Loucy (cell line): ENCODE measurements around the gene CDX2.

Source experiments
- H2AFZ ChIP-seq: fragments of 200-600 bp; sonication (generic); 2 replicates; pipeline ENCODE4 v1.6.0; 2016; ENCODE audit warnings: antibody characterized with exemption, mild to moderate bottlenecking, low read length, moderate library complexity
- H3F3A ChIP-seq: fragments of 200-600 bp; 2 replicates; pipeline ENCODE4 v1.6.0; 2016; ENCODE audit warnings: antibody characterized with exemption, low read depth, mild to moderate bottlenecking
- H3K27me3 ChIP-seq: fragments of 200-600 bp; sonication (generic); 2 replicates; pipeline ENCODE4 v1.6.1; 2014; ENCODE audit warnings: low read length, mild to moderate bottlenecking; ENCODE audit not compliant: insufficient read depth, poor library complexity, severe bottlenecking
- H3K36me3 ChIP-seq: fragments of 200-600 bp; sonication (generic); 2 replicates; pipeline ENCODE4 v1.6.1; 2016; ENCODE audit warnings: low read length; ENCODE audit not compliant: insufficient read depth
- H3K4me1 ChIP-seq: fragments of 200-600 bp; sonication (generic); 2 replicates; pipeline ENCODE4 v1.5.1; 2014; ENCODE audit warnings: low read length, mild to moderate bottlenecking; ENCODE audit not compliant: insufficient read depth, poor library complexity, severe bottlenecking
- H3K4me2 ChIP-seq: fragments of 200-600 bp; sonication (generic); 2 replicates; pipeline ENCODE4 v1.6.0; 2014; ENCODE audit warnings: antibody characterized with exemption, low read length, low read depth, mild to moderate bottlenecking; ENCODE audit not compliant: poor library complexity, severe bottlenecking
- H3K4me3 ChIP-seq: fragments of 200-600 bp; sonication (generic); 2 replicates; pipeline ENCODE4 v1.5.1; 2014; ENCODE audit warnings: low read length, mild to moderate bottlenecking, mixed read lengths; ENCODE audit not compliant: poor library complexity, severe bottlenecking
- H3K79me2 ChIP-seq: fragments of 200-600 bp; sonication (generic); 2 replicates; pipeline ENCODE4 v1.6.1; 2014; ENCODE audit warnings: low read length; ENCODE audit not compliant: insufficient read depth
- H3K9ac ChIP-seq: fragments of 200-600 bp; sonication (generic); 2 replicates; pipeline ENCODE4 v1.6.0; 2014; ENCODE audit warnings: mild to moderate bottlenecking, low read depth, low read length, moderate library complexity; ENCODE audit not compliant: poor library complexity, severe bottlenecking
- H3K9me2 ChIP-seq: fragments of 200-600 bp; sonication (generic); replicated peaks from 2 replicates; pipeline ENCODE4 v1.6.1; 2016; ENCODE audit warnings: low read depth, low read length, mixed read lengths
- H3K9me3 ChIP-seq: fragments of 200-600 bp; sonication (generic); 2 replicates; pipeline ENCODE4 v1.6.1; 2014; ENCODE audit warnings: mild to moderate bottlenecking, antibody characterized with exemption, low read length, low read depth; ENCODE audit not compliant: insufficient read depth
- H4K20me1 ChIP-seq: fragments of 200-600 bp; sonication (generic); 2 replicates; pipeline ENCODE4 v1.6.0; 2014; ENCODE audit warnings: antibody characterized with exemption, low read length, mild to moderate bottlenecking; ENCODE audit not compliant: insufficient read depth, poor library complexity, severe bottlenecking
- CTCF ChIP-seq: fragments of 200-600 bp; sonication (generic); conservative IDR thresholded peaks from 2 replicates; pipeline ENCODE4 v1.5.1; 2014; ENCODE audit warnings: mild to moderate bottlenecking, antibody characterized with exemption, low read length
- EZH2phosphoT487 ChIP-seq: fragments of 200-600 bp; IDR thresholded peaks from 2 replicates; pipeline ENCODE4 v1.6.1; 2018; ENCODE audit warnings: antibody characterized with exemption, mild to moderate bottlenecking, moderate library complexity, borderline replicate concordance

The CDX2 gene

DNA sequence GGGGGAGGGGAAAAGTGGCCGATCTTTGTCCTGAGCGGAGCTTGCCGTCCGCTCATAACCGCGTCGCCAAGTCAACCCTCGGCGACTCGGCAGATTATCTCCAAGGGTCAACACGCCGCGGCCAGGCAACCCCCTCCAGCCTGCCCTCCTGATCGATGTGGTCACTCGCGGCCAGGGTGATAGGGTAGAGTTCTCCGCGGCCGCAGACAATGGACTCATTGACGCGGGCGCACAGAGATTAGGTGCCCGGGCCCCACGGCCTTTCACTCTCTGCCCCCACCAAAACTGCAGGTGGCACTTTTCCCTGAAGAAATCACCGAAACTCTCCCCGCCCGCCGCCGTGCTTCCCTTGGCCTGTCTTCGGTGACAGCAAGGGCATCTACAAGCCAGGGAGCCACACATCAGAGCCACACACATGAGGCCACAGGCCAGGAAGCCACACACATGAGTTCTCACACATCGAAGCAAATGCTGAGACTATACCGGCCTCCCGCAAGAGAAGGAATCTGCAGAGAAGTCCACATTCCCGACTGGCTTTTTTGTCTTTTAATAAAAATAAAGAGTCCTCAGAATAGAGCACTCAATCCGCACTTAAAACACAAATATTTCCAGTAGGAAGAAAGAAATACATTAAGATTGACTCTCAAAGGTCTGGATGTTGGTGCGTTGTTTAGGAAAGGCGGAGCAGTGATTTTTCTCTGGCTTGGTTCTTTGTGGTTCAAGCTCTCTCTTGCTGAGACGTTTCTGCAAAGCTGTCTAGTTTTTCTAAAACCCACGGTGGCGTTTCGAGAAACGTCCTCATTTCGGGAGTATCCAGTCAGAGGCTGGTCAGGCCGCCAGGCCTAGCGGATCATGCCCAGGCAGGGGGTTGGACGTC, 50.8 kb downstream of the CDX2 start:
- no peak for TF ChIP-seq EZH2phosphoT487
- TF ChIP-seq CTCF = no peak
- Histone ChIP-seq H3K27me3 (peaks cover 7% of the 10 kb centered on the region), H3K4me2 (no peak overlapping the region)

GRCh38 chr13:27917121-27917947, 51.8 kb downstream of the CDX2 start:
- H3K4me1 ChIP-seq = no peaks in the 10 kb centered on the region
- H3K4me3 ChIP-seq = no peak overlapping the region
- no peak overlapping the region for H3K9ac ChIP-seq
- no peaks in the 10 kb centered on the region for H3K9me2 ChIP-seq
- no peaks in the 10 kb centered on the region for H4K20me1 ChIP-seq
- TF ChIP-seq CTCF (no peak), EZH2phosphoT487 (no peak)
- peaks cover 7% of the 10 kb centered on the region for H3K27me3 ChIP-seq
- peaks cover 9% of the 10 kb centered on the region; the same call in 1 of the 2 replicates for H3K79me2 ChIP-seq
- H3F3A ChIP-seq = no peaks in the 10 kb centered on the region
- H3K36me3 ChIP-seq = no peaks in the 10 kb centered on the region
- no peak overlapping the region for H3K4me2 ChIP-seq
- H3K9me3 ChIP-seq = no peaks in the 10 kb centered on the region
- H2AFZ ChIP-seq = no peak overlapping the region

More for the DNA sequence above, 50.8 kb downstream of the CDX2 start:
- Histone ChIP-seq H3K79me2 (peaks cover 9% of the 10 kb centered on the region; the same call in 1 of the 2 replicates), H2AFZ (no peak overlapping the region), H3K9me3 (no peaks in the 10 kb centered on the region), H3K9ac (no peak overlapping the region), H3K9me2 (no peaks in the 10 kb centered on the region), H4K20me1 (no peaks in the 10 kb centered on the region), H3K36me3 (no peaks in the 10 kb centered on the region), H3K4me3 (no peak overlapping the region), H3K4me1 (no peaks in the 10 kb centered on the region), H3F3A (no peaks in the 10 kb centered on the region)

DNA sequence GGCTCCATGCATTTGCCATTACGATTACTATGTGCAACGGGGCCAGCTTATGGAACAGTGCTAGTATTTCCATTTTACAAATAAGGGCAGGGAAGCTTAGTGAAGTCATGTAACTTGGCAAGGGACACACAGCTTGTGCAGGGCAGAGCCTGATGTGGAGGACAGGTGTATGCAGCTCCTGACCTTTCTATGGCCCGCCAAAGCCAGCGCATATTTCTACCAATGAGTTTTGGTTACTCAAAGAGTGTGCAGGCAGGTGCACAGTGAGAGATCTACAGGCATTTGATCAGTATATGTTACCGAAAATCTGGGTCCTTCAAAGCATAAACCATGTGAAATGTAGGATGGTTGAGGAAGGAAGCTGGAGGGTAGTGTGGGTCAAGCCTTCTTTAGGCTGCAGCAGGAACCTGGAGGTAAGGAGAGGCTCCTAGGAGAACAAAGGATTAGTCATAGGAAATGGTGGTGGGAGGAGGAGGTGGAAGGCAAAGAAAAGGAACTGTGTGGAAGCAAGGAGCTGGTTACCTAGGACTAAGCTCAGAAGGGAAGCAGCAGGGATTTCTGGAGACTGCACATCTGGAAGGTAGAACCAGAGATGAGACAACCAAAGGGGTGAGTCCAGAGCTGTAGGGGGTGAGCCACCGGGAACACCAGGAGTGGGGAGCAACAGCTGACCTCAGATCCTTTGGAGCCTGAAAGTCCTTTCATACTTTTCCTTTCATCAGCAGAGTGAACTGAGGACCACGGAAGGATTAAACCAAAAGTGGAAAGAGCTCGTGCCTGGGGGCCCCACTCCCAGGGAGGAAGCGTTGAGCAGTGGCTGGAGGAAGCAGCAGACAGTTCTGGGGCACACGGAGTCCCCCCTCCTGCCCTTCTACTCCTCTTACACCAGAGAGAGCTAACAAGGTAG, 53.6 kb downstream of the CDX2 start:
- H3K9me3 ChIP-seq = no peaks in the 10 kb centered on the region
- no peak overlapping the region for H3K4me3 ChIP-seq
- no peaks in the 10 kb centered on the region for H3K9me2 ChIP-seq
- H3K79me2 ChIP-seq = peaks cover 5% of the 10 kb centered on the region; the same call in 1 of the 2 replicates
- no peaks in the 10 kb centered on the region for H3K36me3 ChIP-seq
- no peak overlapping the region for H3K4me2 ChIP-seq
- no peak overlapping the region for H3K9ac ChIP-seq
- no peak overlapping the region for H2AFZ ChIP-seq
- no peaks in the 10 kb centered on the region for H4K20me1 ChIP-seq
- no peak for TF ChIP-seq CTCF
- TF ChIP-seq EZH2phosphoT487 = no peak
- H3F3A ChIP-seq = no peaks in the 10 kb centered on the region
- H3K4me1 ChIP-seq = no peaks in the 10 kb centered on the region
- peaks cover 7% of the 10 kb centered on the region for H3K27me3 ChIP-seq
